Spinal cord (tissue), 10 donors: ENCODE data around the gene ATP2C2. TPM values are rescaled to one million over a fixed set of nuclear protein-coding genes. Genes with fewer than 3 reads are reported as not detected.
A peak's percentile ranks its signal among the peaks of the same experiment; 100 is the strongest.
"Not testable (repeated sequence)": the region's sequence is repeated elsewhere in the genome, so short reads cannot be mapped to it uniquely, and the experiment has no call there.

Experiments
- DNase-seq, 6 donors: peaks; one replicate each; pipeline versions ENCODE4 v3.0.0 to v3.0.0-alpha.2; 2013 to 2015; ENCODE audit warnings: low spot score in 6 of 6, low read depth in 4 of 6
- H3K27ac ChIP-seq: one replicate; pipeline ENCODE4 v1.5.1; 2013; ENCODE audit warnings: low read depth, low read length, control low read depth
- H3K27me3 ChIP-seq: one replicate; pipeline ENCODE4 v1.6.1; 2013; ENCODE audit warnings: low read length; ENCODE audit not compliant: control insufficient read depth, insufficient read depth
- H3K36me3 ChIP-seq: one replicate; pipeline ENCODE4 v1.6.1; 2013; ENCODE audit warnings: low read length; ENCODE audit not compliant: control insufficient read depth, insufficient read depth
- H3K4me1 ChIP-seq: one replicate; pipeline ENCODE4 v1.6.1; 2013; ENCODE audit warnings: low read length; ENCODE audit not compliant: control insufficient read depth, insufficient read depth
- H3K4me3 ChIP-seq: one replicate; pipeline ENCODE4 v1.5.1; 2013; ENCODE audit warnings: low read depth, low read length, control low read depth
- H3K9me3 ChIP-seq: one replicate; pipeline ENCODE4 v1.6.1; 2013; ENCODE audit warnings: low read length; ENCODE audit not compliant: control insufficient read depth, insufficient read depth
- WGBS: methylation state at CpG from one replicate; pipeline ENCODE4 v1.1.5; 2013; ENCODE audit warnings: missing lambda C conversion rate; ENCODE audit not compliant: insufficient coverage; 5-methylcytosine and 5-hydroxymethylcytosine counted together
- polyA plus RNA-seq, 2 donors: library from polyadenylated mRNA; unstranded; fragments of 120-200 nt; gene quantifications; one replicate each; pipeline ENCODE4 v1.2.1, GENCODE V29; 2013; ENCODE audit not compliant: insufficient read length in 2 of 2
- total RNA-seq, 2 donors: library from RNA; depleted of rRNA in 1 of 2; stranded (reverse); fragments of 120-200 nt in 1 of 2; fragments of >200 nt in 1 of 2; gene quantifications; one replicate each; pipeline versions ENCODE4 v1.2.3 to v1.2.4, GENCODE V29; 2013 to 2014
- donor health status: healthy.

Gene ATP2C2
- total and polyA plus RNA-seq, 4 donors = 1.4 to 4.2 (median 2.7) TPM

DNA sequence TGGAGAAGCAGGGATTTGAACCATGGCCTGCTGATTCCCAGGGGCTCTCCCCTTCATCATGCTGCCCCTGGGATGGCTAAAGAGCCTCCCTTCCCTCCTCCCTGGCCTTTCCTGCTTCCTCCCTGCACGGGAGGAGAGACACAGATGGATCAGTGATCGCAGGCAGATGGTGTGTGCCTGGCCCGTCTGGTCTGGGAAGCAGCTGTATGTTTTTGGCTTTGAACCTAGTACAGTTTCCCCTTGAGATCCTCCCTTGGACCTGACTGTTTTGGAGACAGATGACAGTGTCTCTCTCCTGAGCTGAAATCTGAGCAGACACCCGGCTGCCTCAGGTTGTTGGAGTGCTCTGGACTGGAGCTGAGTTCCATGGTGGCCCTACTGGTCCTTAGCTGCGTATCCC lies 29.0 kb upstream of the ATP2C2 start:
- DNase-seq = peak in 2 of 6 donors; percentile 71 to 87
- no peaks in the 10 kb centered on the region for H3K27me3 ChIP-seq
- no peaks in the 10 kb centered on the region for H3K36me3 ChIP-seq
- H3K4me3 ChIP-seq = no peak overlapping the region
- no peaks in the 10 kb centered on the region for H3K4me1 ChIP-seq
- no peaks in the 10 kb centered on the region for H3K9me3 ChIP-seq
- no peak overlapping the region for H3K27ac ChIP-seq
- 45% methylated on average over 4 of the region's 5 CpGs for WGBS

DNA sequence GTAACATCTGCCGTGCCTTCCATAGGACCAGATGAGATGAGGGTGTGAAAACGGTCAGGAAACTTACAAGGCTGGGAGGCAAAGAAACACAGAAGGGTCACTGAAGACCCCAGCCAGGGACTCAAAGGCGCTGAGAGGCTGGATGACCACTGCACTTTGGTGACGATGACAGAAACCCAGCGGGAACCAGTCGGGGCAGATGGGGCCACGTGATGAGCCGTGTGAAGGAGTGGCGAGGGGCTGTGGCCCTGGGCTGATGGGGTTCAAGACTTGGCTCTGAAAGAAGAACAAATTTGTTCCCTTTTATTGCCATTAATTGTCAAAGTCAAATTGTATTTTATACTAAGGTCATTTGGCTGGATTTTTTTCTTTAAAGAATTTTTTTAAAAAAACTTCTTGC lies 28.6 kb upstream of the ATP2C2 start:
- Histone ChIP-seq H3K9me3 (no peaks in the 10 kb centered on the region), H3K4me3 (no peak overlapping the region), H3K27me3 (no peaks in the 10 kb centered on the region), H3K4me1 (no peaks in the 10 kb centered on the region), H3K27ac (no peak overlapping the region), H3K36me3 (no peaks in the 10 kb centered on the region)
- WGBS = 70% methylated on average over 5 of the region's 9 CpGs
- no peak for DNase-seq

DNA sequence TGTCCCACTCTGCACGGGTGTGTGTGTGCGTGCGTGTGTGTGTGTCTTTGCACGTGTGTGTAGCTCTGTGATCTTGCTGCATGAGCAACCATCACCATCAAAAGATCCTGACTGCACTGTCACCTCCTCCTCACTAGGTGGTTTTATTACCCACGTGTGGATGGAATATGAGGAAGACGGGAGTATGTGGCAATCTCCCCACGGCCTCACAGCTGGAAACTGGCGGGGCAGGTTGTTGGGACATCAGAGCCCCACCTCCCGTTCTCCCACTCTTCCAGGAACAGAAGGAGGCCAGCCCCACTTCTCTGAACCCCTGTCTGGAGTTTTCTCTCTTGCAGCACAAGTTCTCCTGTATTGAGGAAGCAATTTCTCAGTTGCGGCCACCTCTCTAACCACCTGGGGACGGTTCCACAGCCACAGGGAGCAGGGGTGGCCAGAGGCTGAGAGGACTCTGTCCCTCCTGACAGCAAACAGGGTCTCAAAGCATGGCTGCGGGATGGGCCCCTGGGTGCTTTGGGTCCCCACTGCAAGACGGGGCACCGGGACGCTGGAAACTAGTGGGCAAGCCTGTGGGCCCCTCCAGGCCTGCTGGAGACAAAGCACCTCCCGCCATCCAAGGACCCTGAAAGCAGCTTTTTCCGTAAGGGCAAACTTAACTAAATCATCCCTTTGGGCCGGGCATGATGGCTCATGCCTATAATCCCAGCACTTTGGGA lies 27.9 kb upstream of the ATP2C2 start:
- Histone ChIP-seq H3K9me3 (no peaks in the 10 kb centered on the region), H3K4me3 (no peak overlapping the region), H3K4me1 (no peaks in the 10 kb centered on the region), H3K36me3 (no peaks in the 10 kb centered on the region), H3K27me3 (no peaks in the 10 kb centered on the region), H3K27ac (no peak overlapping the region)
- DNase-seq = no peak
- WGBS = 84% methylated on average over 11 of the region's 18 CpGs

DNA sequence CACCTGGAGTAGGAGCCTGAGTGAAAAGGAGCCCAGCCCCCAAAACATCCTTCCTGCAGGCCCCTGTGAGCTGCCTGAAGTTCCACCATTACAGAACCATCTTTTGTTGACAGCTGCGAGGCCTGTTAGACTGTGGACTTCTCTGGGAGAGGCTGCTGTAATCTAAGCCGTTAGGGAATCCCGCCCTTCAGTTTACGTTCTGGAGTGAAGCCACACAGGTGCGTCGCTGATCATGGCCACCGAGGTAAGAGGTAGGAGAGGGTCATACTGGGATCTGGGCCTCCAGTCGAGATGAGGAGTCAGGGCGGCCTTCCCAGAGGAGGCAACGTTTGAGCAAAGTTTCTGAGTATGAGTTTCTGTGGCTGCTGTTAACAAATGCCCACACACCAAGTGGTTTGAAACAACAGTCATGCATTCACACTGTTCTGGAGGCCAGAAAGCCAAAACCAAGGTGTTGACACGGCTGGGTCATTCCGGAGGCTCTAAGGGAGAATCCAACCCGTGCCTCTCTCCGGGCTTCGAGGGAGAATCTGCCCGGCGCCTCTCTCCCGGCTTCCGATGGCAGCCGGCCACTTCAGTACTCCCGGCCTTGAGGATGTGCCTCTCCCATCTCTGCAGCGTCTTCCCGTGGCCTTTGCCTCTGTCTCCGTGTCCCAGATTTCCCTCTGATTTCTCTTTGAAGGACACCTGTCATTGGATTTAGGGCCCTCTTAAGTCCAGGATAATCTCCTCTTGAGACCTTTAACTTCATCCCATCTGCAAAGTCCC lies 26.6 kb upstream of the ATP2C2 start:
- no peak overlapping the region for H3K4me3 ChIP-seq
- DNase-seq = no peak
- 90% methylated on average over 24 of the region's 24 CpGs for WGBS
- no peaks in the 10 kb centered on the region for H3K36me3 ChIP-seq
- H3K4me1 ChIP-seq = no peaks in the 10 kb centered on the region
- no peaks in the 10 kb centered on the region for H3K27me3 ChIP-seq
- no peak overlapping the region for H3K27ac ChIP-seq
- no peaks in the 10 kb centered on the region for H3K9me3 ChIP-seq

DNA sequence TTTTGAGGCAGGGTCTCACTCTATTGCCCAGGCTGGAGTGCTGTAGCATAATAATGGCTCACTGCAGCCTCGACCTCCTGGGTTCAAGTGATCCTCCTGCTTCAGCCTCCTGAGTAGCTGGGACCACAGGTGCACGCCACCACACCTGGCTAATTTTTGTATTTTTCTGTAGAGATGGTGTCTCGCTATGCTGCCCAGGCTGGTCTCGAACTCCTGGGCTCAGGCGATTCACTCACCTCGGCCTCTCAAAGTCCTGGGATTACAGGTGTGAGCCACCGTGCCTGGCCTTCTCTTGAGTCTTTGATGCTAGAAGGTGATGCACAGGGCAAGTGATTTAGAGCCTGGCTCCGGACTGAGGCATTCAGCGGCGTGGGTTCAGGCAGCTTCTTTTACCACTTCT lies 24.5 kb upstream of the ATP2C2 start:
- H3K4me3 ChIP-seq, H3K9me3 ChIP-seq, DNase-seq, H3K4me1 ChIP-seq, H3K27me3 ChIP-seq, H3K27ac ChIP-seq, H3K36me3 ChIP-seq: not testable (repeated sequence)
- WGBS = 93% methylated on average over 10 of the region's 10 CpGs

DNA sequence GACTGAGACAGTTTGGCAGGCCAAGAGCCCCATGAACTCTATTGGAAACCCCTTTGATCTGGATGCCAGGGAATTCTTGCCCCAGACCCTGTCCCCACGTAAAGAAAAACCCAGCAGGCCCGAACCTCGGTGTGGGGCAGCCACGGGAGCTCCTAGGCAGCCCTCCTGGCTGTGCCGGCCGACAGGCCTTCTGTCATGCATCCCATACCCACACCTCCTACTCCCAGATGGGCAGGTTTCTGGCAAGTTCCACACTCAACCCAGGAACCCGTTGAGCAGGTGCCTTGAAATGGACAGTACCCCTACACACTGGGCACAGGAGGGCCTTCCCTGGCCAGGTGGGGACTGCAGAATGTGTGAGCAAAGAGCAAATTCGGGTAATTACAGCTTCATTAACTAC lies 23.6 kb upstream of the ATP2C2 start:
- Histone ChIP-seq H3K27me3 (no peaks in the 10 kb centered on the region), H3K27ac (no peak overlapping the region), H3K9me3 (no peaks in the 10 kb centered on the region), H3K4me3 (no peak overlapping the region), H3K4me1 (no peaks in the 10 kb centered on the region), H3K36me3 (no peaks in the 10 kb centered on the region)
- 81% methylated on average over 7 of the region's 8 CpGs for WGBS
- DNase-seq = no peak

DNA sequence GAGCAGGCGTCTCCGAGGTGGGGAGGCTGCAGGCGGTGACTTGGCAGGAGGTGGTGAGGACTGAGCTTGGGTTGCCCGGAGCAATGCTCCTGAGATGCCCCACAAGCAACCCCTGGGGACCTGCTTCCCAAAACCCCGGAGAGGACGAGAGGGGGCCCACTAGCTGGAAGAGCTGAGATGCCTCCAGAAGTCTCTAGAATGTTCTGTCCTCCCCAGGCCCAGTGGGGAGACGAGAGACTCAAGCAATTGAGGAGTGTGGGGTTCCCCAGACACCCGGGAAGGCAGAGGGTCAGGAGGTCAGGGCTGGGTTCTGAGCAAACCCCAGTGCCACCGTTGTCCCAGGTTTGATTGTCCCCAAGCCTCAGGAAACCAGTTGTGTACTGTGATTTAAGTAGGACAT lies 21.2 kb upstream of the ATP2C2 start:
- H3K9me3 ChIP-seq = no peaks in the 10 kb centered on the region
- no peaks in the 10 kb centered on the region for H3K36me3 ChIP-seq
- DNase-seq = no peak
- peaks cover 13% of the 10 kb centered on the region for H3K4me1 ChIP-seq
- H3K27ac ChIP-seq = no peak overlapping the region
- H3K27me3 ChIP-seq = no peaks in the 10 kb centered on the region
- no peak overlapping the region for H3K4me3 ChIP-seq
- 90% methylated on average over 9 of the region's 9 CpGs for WGBS

DNA sequence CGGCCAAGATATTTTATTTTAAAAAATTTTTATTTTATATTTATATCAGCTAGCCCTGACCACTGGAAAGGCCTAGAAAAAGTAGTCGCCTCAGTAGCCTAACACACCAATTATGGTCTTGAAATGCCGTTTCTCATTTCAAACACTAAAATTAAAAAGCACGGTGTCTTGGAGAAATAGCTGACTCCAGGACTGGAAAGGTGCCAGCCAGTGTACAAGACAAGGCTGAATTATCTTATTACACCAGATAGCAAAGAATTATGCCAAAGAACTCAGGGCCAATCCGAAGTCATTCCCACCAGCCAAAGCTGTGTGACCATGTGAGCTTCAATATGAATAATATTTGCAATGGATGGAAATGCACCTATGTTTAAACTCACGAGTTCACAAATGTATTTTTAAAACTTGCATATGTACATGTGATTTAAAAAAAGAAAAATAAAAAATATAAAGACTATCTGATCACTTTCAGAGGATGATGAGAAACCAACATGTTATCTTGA lies 19.9 kb upstream of the ATP2C2 start:
- 76% methylated on average over 2 of the region's 6 CpGs for WGBS
- H3K36me3 ChIP-seq = no peaks in the 10 kb centered on the region

DNA sequence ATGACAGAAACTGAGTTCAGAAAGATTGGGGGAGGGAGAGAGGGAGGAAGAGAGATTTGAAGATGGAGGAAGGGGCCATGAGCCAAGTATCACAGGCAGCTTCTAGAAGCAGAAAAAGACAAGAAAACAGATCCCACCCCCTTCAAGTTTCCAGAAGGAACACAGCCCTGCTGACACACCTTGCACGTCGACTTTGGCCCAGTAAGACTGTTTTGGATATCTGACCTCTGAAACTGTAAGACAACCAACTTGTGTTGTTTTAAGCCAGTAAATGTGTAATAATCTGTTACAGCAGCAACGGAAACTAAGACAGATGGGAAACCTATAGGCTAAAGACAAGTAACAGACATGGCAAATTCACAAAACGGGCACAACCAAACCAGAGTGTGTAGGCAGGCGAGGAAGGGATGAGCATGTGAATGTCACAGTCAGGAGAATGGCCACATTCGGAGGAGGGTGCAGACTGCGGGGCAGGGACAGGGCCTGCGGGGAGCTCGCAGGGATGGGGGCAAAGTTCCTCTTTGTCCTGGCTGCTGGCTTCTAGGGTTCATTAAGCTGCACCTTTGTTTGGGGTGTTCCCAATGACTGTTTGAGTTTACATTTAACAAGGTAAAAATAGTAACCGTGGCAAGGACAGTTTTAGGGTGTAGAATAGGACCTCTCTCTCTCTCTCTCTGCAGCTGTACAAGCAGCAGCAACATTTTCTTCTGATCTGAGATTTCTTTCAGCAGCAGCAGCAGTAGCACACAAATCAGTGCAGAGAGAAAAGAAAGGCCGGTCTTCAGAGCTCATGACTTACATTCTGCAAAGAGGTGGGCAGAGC lies 18.3 kb upstream of the ATP2C2 start:
- peak overlapping the region; percentile 47 for H3K27ac ChIP-seq
- H3K4me3 ChIP-seq = no peak overlapping the region
- no peaks in the 10 kb centered on the region for H3K27me3 ChIP-seq
- no peaks in the 10 kb centered on the region for H3K36me3 ChIP-seq
- H3K9me3 ChIP-seq = no peaks in the 10 kb centered on the region
- H3K4me1 ChIP-seq = peaks cover 13% of the 10 kb centered on the region
- 66% methylated on average over 10 of the region's 11 CpGs for WGBS
- DNase-seq = peak in 1 of 6 donors; percentile 56

More for the DNA sequence above, 19.9 kb upstream of the ATP2C2 start:
- peak in 1 of 6 donors; percentile 55 for DNase-seq
- Histone ChIP-seq H3K27ac (no peak overlapping the region), H3K9me3 (no peaks in the 10 kb centered on the region), H3K4me3 (no peak overlapping the region), H3K4me1 (peaks cover 13% of the 10 kb centered on the region), H3K27me3 (no peaks in the 10 kb centered on the region)
